Lower leg skin (tissue), 3 donors: Measurements from ENCODE around the gene GLOD5.

Experiments used
- CTCF ChIP-seq, 3 donors: fragments of 450-650 bp; IDR thresholded peaks; one replicate each; pipeline ENCODE4 v1.5.1; 2016; ENCODE audit warnings: antibody characterized with exemption in 3 of 3, mild to moderate bottlenecking in 3 of 3, moderate library complexity in 2 of 3
- POLR2A ChIP-seq, 2 donors: fragments of 450-650 bp; IDR thresholded peaks; one replicate each; pipeline ENCODE4 v1.6.1; 2016 to 2017; ENCODE audit warnings: antibody characterized with exemption in 2 of 2, mild to moderate bottlenecking in 1 of 2, moderate library complexity in 1 of 2

GRCh38 chrX:48747415-48748016 is 14.0 kb upstream of the GLOD5 start:
- no peak for TF ChIP-seq POLR2A (IDR thresholded peaks at IDR 0.05)
- TF ChIP-seq CTCF (IDR thresholded peaks at IDR 0.05), result no peak
